MM.1S (cell line): Measurements from ENCODE around the gene DDR1.
A peak's percentile ranks its signal among the peaks of the same experiment; 100 is the strongest.

Source experiments
- DNase-seq: peaks from one replicate; pipeline ENCODE4 v3.0.0-alpha.2; 2015
- H2AFZ ChIP-seq: fragments of 300-600 bp; sonication (generic); 2 replicates; pipeline ENCODE4 v1.6.0; 2016; ENCODE audit warnings: antibody characterized with exemption, low read length
- H3F3A ChIP-seq: fragments of 300-600 bp; sonication (generic); 2 replicates; pipeline ENCODE4 v1.6.1; 2016; ENCODE audit warnings: mild to moderate bottlenecking, antibody characterized with exemption, low read length, moderate library complexity, mixed read lengths; ENCODE audit not compliant: insufficient read depth
- H3K27ac ChIP-seq: fragments of 300-600 bp; sonication (generic); 2 replicates; pipeline ENCODE4 v1.5.1; 2016; ENCODE audit warnings: mild to moderate bottlenecking, low read length
- H3K27me3 ChIP-seq: fragments of 300-600 bp; sonication (generic); replicated peaks from 2 replicates; pipeline ENCODE4 v1.6.0; 2016; ENCODE audit warnings: low read length; ENCODE audit not compliant: insufficient read depth
- H3K36me3 ChIP-seq: fragments of 300-600 bp; sonication (generic); replicated peaks from 2 replicates; pipeline ENCODE4 v1.6.1; 2016; ENCODE audit warnings: mild to moderate bottlenecking, low read length, mixed read lengths; ENCODE audit not compliant: insufficient read depth
- H3K4me1 ChIP-seq: fragments of 300-600 bp; sonication (generic); 2 replicates; pipeline ENCODE4 v1.6.1; 2016; ENCODE audit warnings: low read length, mixed read lengths
- H3K4me2 ChIP-seq: fragments of 300-600 bp; sonication (generic); 2 replicates; pipeline ENCODE4 v1.6.0; 2016; ENCODE audit warnings: low read depth, low read length
- H3K4me3 ChIP-seq: fragments of 300-600 bp; sonication (generic); 2 replicates; pipeline ENCODE4 v1.5.1; 2016; ENCODE audit warnings: low read length, mixed read lengths
- H3K79me2 ChIP-seq: fragments of 300-600 bp; sonication (generic); 2 replicates; pipeline ENCODE4 v1.6.1; 2016; ENCODE audit warnings: mixed run types, low read length, mixed read lengths
- H3K9ac ChIP-seq: fragments of 300-600 bp; sonication (generic); 2 replicates; pipeline ENCODE4 v1.6.1; 2016; ENCODE audit warnings: low read length, mixed read lengths
- H3K9me2 ChIP-seq: fragments of 300-600 bp; sonication (generic); replicated peaks from 2 replicates; pipeline ENCODE4 v1.6.1; 2016; ENCODE audit warnings: mild to moderate bottlenecking, low read length, mixed read lengths; ENCODE audit not compliant: insufficient read depth
- H3K9me3 ChIP-seq: fragments of 300-600 bp; sonication (generic); replicated peaks from 2 replicates; pipeline ENCODE4 v1.6.1; 2016; ENCODE audit warnings: mild to moderate bottlenecking, low read length, mixed read lengths; ENCODE audit not compliant: insufficient read depth
- H4K20me1 ChIP-seq: fragments of 300-600 bp; sonication (generic); 2 replicates; pipeline ENCODE4 v1.6.1; 2016; ENCODE audit warnings: mild to moderate bottlenecking, low read length, moderate library complexity, mixed read lengths; ENCODE audit not compliant: insufficient read depth
- CTCF ChIP-seq: fragments of 300-600 bp; sonication (generic); IDR thresholded peaks from 2 replicates; pipeline ENCODE4 v1.5.1; 2016; ENCODE audit warnings: antibody characterized with exemption, low read length, mixed read lengths
- EZH2 ChIP-seq: fragments of 300-600 bp; sonication (generic); optimal IDR thresholded peaks from 2 replicates; pipeline ENCODE3; 2017; ENCODE audit warnings: low read depth, mild to moderate bottlenecking, antibody characterized with exemption, low read length, mixed read lengths
- EZH2phosphoT487 ChIP-seq: fragments of 300-600 bp; sonication (generic); IDR thresholded peaks from 2 replicates; pipeline ENCODE4 v1.6.1; 2018; ENCODE audit warnings: antibody characterized with exemption, low read length

DDR1 gene

GRCh38 chr6:30883685-30884520, at the start of gene DDR1:
Gene DDR1 (plus strand): TSS chr6:30884519. CDS start chr6:30888730, 4,211 bp downstream.
- TF ChIP-seq EZH2 (no peak), CTCF (no peak), EZH2phosphoT487 (no peak)
- Histone ChIP-seq H3K9ac (no peak within 1 kb of the TSS), H3K9me2 (no peaks in the 10 kb centered on the region), H3K4me2 (peak within 1 kb of the TSS; percentile 77), H3K79me2 (no peaks in the 10 kb centered on the region), H2AFZ (peak within 1 kb of the TSS; percentile 42; the same call in 1 of the 2 replicates), H3F3A (no peaks in the 10 kb centered on the region), H3K4me3 (peak within 1 kb of the TSS; percentile 46), H3K4me1 (no peaks in the 10 kb centered on the region), H3K27me3 (peaks cover 53% of the 10 kb centered on the region), H3K27ac (no peak within 1 kb of the TSS), H3K36me3 (no peaks in the 10 kb centered on the region), H3K9me3 (no peaks in the 10 kb centered on the region), H4K20me1 (no peaks in the 10 kb centered on the region)
- no peak for DNase-seq

- TF ChIP-seq EZH2phosphoT487 (no peak), EZH2 (no peak), CTCF (no peak)
- H3K9ac ChIP-seq = no peak overlapping the region
Measured at GRCh38 chr6:30834646-30835045, 49.7 kb upstream of the DDR1 start.

GRCh38 chr6:30835576-30835975, 48.7 kb upstream of the DDR1 start:
- no peaks in the 10 kb centered on the region for H3K36me3 ChIP-seq
- TF ChIP-seq CTCF (no peak), EZH2phosphoT487 (no peak), EZH2 (no peak)
- H2AFZ ChIP-seq = no peak overlapping the region
- no peak for DNase-seq
- H3K4me2 ChIP-seq = no peak overlapping the region
- no peaks in the 10 kb centered on the region for H3K79me2 ChIP-seq
- no peaks in the 10 kb centered on the region; the same call in none of the 2 replicates for H3K27me3 ChIP-seq
- no peaks in the 10 kb centered on the region for H3K9me2 ChIP-seq
- H4K20me1 ChIP-seq = no peaks in the 10 kb centered on the region
- H3K27ac ChIP-seq = no peak overlapping the region
- no peaks in the 10 kb centered on the region for H3K9me3 ChIP-seq
- H3K4me1 ChIP-seq = no peaks in the 10 kb centered on the region
- no peak overlapping the region for H3K4me3 ChIP-seq
- H3F3A ChIP-seq = no peaks in the 10 kb centered on the region
- H3K9ac ChIP-seq = no peak overlapping the region

More at GRCh38 chr6:30834646-30835045, 49.7 kb upstream of the DDR1 start:
- Histone ChIP-seq H3K27ac (no peak overlapping the region), H3K4me2 (no peak overlapping the region), H3K36me3 (no peaks in the 10 kb centered on the region), H3F3A (no peaks in the 10 kb centered on the region), H3K9me3 (no peaks in the 10 kb centered on the region), H4K20me1 (no peaks in the 10 kb centered on the region), H3K4me3 (no peak overlapping the region), H3K4me1 (no peaks in the 10 kb centered on the region), H2AFZ (no peak overlapping the region), H3K79me2 (no peaks in the 10 kb centered on the region), H3K9me2 (no peaks in the 10 kb centered on the region), H3K27me3 (no peaks in the 10 kb centered on the region; the same call in none of the 2 replicates)
- no peak for DNase-seq
